ENCODE results near the gene ADRA2B.
"Not testable (repeated sequence)": the region's sequence is repeated elsewhere in the genome, so short reads cannot be mapped to it uniquely, and the experiment has no call there.

ADRA2B gene

GRCh38 chr2:96116424-96116878, at the start of gene ADRA2B:
TSS of gene ADRA2B (minus strand) at chr2:96116571. CDS start at chr2:96116149, 422 bp downstream.
- no peak for TF ChIP-seq CTCF (IDR thresholded peaks at IDR 0.05; ENCODE audit: insufficient read depth, missing control alignments)
- FAIRE-seq = no peak
- DNase-seq (ENCODE audit: insufficient read length, low spot score) = peak; percentile 82

GRCh38 chr2:96164459-96165184, 48.3 kb upstream of the ADRA2B start:
- no peak for TF ChIP-seq CTCF (IDR thresholded peaks at IDR 0.05; ENCODE audit: insufficient read depth, missing control alignments)
- FAIRE-seq (no peak), DNase-seq (ENCODE audit: insufficient read length, low spot score) (no peak)

GRCh38 chr2:96163768-96164429, 47.5 kb upstream of the ADRA2B start:
- DNase-seq (ENCODE audit: insufficient read length, low spot score) (no peak), FAIRE-seq (no peak)
- TF ChIP-seq CTCF (IDR thresholded peaks at IDR 0.05; ENCODE audit: insufficient read depth, missing control alignments) = no peak

GRCh38 chr2:96163415-96163767, 47.0 kb upstream of the ADRA2B start:
- DNase-seq (ENCODE audit: insufficient read length, low spot score) (no peak), FAIRE-seq (no peak)
- no peak for TF ChIP-seq CTCF (IDR thresholded peaks at IDR 0.05; ENCODE audit: insufficient read depth, missing control alignments)

- DNase-seq (ENCODE audit: insufficient read length, low spot score) (no peak), FAIRE-seq (no peak)
- TF ChIP-seq CTCF (IDR thresholded peaks at IDR 0.05; ENCODE audit: insufficient read depth, missing control alignments) = no peak
These were observed 45.5 kb upstream of the ADRA2B start for GRCh38 chr2:96161898-96162297.

GRCh38 chr2:96160366-96160765, 44.0 kb upstream of the ADRA2B start:
- not testable (repeated sequence) for DNase-seq (ENCODE audit: insufficient read length, low spot score); FAIRE-seq

- no peak for DNase-seq (ENCODE audit: insufficient read length, low spot score)
- FAIRE-seq = no peak
- TF ChIP-seq CTCF (IDR thresholded peaks at IDR 0.05; ENCODE audit: insufficient read depth, missing control alignments) = no peak
These were observed 42.9 kb upstream of the ADRA2B start for GRCh38 chr2:96159084-96159830.
